HG03558 (cell line): ENCODE results near the gene B4GALT5.
A peak's percentile ranks its signal among the peaks of the same experiment; 100 is the strongest.
"Not testable (repeated sequence)": the region's sequence is repeated elsewhere in the genome, so short reads cannot be mapped to it uniquely, and the experiment has no call there.

ENCODE experiments used
- ATAC-seq: cut with Tn5 transposase; IDR thresholded peaks from one replicate; pipeline ENCODE4 v1.9.1; 2021; ENCODE audit warnings: moderate number of reproducible peaks; ENCODE audit not compliant: unreplicated experiment; ENCODE audit errors: extremely low read depth

The B4GALT5 gene

GRCh38 chr20:49633023-49633422 is 80.7 kb downstream of the B4GALT5 start:
- ATAC-seq = no peak

- ATAC-seq = no peak
Measured at GRCh38 chr20:49631856-49632418, 81.7 kb downstream of the B4GALT5 start.

- no peak for ATAC-seq
Measured at GRCh38 chr20:49631061-49631716, 82.5 kb downstream of the B4GALT5 start.

- ATAC-seq = peak; percentile 45
Measured at GRCh38 chr20:49630396-49630951, 83.2 kb downstream of the B4GALT5 start.

DNA sequence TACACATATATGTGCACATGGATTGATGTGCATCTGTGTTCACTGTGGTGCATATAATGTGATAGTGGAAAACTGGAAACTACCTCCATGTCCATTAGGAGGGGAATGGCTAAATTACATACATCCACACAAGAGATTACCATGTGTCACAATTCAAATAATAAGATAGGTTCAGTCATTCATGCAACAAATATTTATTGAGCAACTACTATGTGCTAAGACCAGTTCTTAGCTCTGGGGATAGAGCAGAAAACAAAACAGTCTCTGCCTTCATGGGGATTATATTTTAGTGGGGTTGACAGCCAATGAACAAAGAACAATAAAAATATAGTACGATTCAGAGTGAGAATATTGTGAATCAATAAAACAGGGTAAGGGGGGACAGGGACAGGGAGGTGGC is 84.1 kb downstream of the B4GALT5 start:
- no peak for ATAC-seq

DNA sequence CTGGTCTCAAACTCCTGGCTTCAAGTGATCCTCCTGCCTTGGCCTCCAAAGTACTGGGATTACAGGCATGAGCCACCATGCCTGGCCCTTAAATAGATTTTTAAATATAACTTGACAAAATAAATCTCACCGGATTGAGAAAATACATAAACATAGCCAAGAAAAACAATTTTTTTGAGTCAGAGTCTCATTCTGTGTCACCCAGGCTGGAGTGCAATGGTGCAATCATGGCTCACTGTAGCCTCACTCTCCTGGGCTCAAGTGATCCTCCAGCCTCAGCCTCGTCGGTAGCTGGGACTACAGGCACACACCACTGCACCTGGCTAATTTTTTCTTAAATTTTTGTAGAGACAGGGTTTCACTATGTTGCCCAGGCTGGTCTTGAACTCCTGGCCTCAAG is 85.4 kb downstream of the B4GALT5 start:
- ATAC-seq = not testable (repeated sequence)

DNA sequence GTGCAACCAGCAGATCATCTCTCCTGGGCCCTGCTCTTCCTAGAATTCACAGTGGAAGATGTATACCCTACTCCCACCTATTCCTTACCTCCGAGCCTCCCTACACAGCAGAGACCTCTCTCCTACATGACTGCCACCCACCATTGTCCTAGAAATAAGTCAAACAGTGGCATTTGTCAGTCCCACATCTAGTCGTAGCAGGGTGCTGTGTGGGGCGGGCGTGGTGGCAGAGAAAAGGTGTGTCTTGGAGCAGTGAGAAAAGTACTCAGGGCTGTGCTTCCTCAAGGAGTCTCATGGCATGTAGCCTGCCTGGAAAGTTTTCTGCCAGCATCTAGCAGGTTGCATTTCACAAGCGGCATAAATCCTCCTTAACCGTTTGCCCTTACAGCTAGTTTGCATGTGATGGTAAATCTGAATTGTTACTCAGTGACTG is 86.3 kb downstream of the B4GALT5 start:
- ATAC-seq = no peak

DNA sequence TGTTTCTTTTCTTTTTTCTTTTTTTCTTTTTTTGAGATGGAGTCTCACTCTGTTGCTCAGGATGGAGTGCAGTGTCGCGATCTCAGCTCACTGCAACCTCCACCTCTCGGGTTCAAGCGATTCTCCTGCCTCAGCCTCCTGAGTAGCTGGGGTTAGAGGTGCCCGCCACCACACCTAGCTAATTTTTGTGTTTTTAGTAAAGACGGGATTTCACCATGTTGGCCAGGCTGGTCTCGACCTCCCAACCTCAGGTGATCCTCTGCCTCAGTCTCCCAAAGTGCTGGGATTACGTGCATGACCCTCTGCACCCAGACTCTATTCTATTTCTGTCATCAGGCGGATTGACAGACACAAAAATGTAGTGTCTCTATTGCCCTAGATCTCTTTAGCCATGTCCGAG is 88.7 kb downstream of the B4GALT5 start:
- not testable (repeated sequence) for ATAC-seq

DNA sequence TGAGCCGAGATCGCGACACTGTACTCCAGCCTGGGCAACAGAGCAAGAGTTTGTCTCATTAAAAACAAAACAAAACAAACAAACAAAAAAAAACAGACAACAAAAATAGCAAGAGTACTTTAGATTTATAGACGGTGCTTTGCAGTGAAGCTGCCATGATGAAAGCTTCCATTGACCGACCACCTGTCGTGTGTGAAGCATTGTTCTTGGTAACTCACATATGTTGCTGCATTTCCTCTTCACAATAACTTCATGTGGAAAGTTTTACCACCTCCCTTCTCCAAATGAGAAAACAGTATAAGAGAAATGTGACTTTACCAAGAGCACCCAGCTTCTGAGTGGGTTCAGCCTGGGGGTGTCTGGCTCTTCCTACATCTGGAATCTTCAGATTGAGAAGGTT is 89.4 kb downstream of the B4GALT5 start:
- no peak for ATAC-seq

GRCh38 chr20:49622243-49622642 is 91.4 kb downstream of the B4GALT5 start:
- no peak for ATAC-seq

DNA sequence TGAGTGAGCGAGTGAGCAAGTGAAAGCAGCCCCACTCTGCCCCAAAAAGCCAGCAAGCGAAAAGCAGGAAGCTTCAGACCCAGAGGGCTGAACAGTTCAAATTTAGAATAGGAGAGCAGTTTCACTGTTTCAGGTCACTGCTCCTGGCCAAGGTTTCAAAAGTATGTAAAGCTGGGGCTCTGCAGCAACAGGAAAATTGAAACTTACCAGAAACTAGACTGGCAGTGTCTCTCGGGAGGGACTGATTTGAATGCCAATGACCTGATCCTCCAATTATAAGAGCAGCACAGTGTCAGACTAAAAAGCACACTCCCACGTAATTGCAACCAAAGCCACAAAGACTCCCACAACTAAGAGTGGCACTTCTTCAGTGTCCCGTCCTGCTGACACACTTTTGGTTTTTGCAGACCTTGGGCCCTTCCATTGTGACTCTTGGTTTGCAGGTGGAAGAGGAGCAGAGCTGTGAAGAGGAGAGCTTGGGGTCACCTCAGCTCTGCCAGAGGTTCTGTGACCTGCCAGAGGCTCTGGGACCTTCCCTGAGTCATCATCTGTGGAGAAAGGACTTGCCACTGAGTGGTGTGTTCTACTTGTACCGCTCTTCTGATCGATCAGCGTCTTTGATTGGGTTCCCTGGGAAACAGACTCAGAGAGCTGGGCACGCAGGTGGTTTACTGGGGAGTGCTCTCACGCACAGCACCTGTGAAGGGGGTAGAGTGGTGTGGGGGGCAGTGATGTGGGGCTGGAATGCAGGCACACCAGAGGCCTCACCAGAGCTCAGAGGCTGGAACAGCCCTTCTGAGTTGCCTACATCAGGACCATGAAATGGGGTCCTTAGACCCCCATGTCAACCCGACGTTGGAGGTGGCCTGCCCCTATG is 93.1 kb downstream of the B4GALT5 start:
- ATAC-seq = peak; percentile 60

DNA sequence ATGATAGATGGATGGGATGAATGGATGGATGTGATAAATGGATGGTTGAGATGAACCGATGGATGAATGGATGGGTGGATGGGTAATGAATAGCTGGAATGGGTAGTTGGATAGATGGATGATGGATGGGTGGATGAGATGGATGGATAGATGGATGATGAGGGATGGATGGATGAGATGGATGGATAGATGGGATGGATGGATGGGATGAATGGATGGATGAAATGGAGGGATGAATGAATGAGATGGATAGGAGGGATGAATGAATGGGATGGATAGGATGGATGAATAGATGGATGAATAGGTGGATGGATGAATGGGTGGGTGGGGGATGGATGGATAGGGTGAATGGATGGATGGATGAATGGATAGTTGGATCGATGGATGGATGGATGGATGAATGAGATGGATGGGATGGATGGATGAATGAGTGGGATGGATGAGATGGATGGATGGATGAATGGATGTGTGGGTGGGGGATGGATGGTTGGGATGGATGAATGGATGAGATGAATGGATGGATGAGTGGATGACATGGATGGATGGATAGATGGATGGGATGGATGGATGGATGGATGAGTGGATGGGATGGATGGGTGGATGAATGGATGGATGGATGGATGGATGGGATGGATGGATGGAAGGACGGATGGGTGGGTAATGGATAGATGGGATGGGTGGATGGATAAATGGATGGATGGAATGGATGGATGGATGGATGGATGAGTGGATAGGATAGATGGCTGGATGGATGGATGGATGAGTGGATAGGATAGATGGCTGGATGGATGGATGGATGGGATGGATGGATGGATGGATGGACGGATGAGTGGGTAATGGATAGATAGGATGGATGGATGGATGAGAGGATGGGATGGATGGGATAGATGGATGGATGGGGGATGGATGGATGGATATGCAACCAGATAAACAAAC is 94.3 kb downstream of the B4GALT5 start:
- no peak for ATAC-seq

DNA sequence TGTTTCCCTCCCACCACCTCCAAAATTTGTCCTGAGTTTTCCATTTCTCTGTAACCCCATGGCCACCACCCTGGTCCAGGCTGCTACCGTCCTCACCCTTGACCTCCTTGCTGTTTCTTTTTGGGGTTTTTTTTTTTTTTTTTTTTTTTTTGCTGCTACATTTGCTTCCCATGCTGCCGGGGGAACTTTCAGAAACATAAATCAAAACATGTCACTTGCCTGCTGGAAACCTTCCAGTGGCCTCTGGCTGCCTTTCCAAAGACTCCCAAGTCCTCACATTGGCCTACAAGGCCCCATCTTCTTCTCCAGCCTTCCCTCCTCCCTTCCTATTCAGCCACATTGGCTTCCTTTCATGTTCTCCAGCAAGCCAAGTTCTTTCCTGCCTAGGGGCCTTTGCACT is 95.4 kb downstream of the B4GALT5 start:
- no peak for ATAC-seq

DNA sequence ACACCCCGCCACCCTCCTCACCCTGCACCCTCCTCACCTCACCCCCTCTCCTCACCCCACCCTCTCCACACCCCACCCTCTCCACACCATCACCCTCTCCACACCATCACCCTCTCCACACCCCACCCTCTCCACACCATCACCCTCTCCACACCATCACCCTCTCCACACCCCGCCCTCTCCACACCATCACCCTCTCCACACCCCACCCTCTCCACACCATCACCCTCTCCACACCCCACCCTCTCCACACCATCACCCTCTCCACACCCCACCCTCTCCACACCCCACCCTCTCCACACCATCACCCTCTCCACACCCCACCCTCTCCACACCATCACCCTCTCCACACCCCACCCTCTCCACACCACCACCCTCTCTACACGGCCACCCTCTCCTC is 96.3 kb downstream of the B4GALT5 start:
- ATAC-seq = not testable (repeated sequence)

GRCh38 chr20:49616154-49617007 is 97.3 kb downstream of the B4GALT5 start:
- ATAC-seq = no peak

- no peak for ATAC-seq
Measured at GRCh38 chr20:49615401-49616153, 98.1 kb downstream of the B4GALT5 start.

DNA sequence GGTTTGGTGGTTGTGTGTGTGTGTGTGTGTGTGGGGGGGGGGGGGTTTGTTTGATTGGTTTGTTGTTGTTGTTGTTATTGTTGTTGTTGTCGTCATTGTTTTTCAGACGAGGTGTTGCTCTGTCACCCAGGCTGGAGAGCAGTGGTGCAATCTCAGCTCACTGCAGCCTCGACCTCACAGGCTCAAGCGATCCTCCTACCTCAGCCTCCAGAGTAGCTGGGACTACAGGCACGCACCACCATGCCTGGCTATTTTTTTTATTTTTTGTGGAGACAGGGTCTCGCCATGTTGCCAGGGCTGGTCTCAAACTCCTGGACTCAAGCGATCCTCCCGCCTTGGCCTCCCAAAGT is 98.7 kb downstream of the B4GALT5 start:
- ATAC-seq = not testable (repeated sequence)

DNA sequence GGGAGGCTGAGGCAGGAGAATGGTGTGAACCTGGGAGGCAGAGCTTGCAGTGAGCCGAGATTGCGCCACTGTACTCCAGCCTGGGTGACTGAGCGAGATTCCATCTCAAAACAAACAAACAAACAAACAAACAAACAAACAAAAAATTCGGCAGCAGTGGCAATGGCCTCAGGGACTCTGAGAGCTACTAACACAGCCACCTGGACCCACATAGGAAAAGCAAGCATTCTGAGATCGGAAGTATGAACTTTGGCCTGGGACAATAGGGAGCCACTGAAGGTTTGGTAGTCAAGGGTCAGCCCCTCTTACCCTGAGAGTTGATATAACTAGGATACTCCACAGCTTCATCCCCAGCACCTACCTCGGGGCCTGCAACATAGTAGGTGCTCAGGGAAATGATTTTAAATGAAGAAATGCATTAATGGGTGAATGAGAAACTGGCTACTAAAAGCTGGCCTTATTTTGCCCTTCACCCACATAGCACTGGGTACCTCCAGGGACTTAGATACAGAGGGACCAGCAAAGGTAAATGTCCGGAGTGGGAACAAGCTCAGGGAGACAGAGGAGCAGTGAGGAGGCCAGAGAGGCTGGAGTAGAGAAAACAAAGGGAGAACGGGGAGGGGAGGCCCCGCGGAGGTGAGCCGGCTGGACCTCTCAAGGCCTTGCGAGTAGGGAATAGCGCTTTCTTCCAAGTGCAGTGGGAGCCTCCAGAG is 99.2 kb downstream of the B4GALT5 start:
- ATAC-seq = no peak
